Stomach (tissue), 9 donors: ENCODE data around the gene DUT. TPM values are rescaled to one million over a fixed set of nuclear protein-coding genes. Genes with fewer than 3 reads are reported as not detected.

ENCODE experiments used
- DNase-seq, 2 donors: peaks; one replicate each; pipeline versions ENCODE4 v3.0.0 to v3.0.0-alpha.2; 2013 to 2019
- H3K27ac ChIP-seq, 5 donors: fragments of 200-600 bp in 4 of 5; sonication (generic) in 4 of 5; one replicate each; pipeline ENCODE4 v1.5.1; 2013 to 2019; ENCODE audit warnings: mild to moderate bottlenecking in 1 of 5, moderate library complexity in 1 of 5
- H3K27me3 ChIP-seq, 3 donors: fragments of 200-600 bp; sonication (generic); one replicate each; pipeline ENCODE4 v1.5.1; 2017 to 2019; ENCODE audit warnings: mixed run types in 1 of 3
- H3K36me3 ChIP-seq, 4 donors: fragments of 200-600 bp; sonication (generic); 1 replicate in 3 of 4; 2 replicates in 1 of 4; pipeline ENCODE4 v1.5.1; 2016 to 2019
- H3K4me1 ChIP-seq, 4 donors: fragments of 200-600 bp; sonication (generic); one replicate each; pipeline ENCODE4 v1.5.1; 2016 to 2019
- H3K4me3 ChIP-seq, 4 donors: fragments of 200-600 bp; sonication (generic) in 3 of 4; one replicate each; pipeline ENCODE4 v1.5.1; 2016 to 2019; ENCODE audit warnings: mild to moderate bottlenecking in 1 of 4
- H3K9me3 ChIP-seq, 4 donors: fragments of 200-600 bp; sonication (generic); one replicate each; pipeline ENCODE4 v1.5.1; 2016 to 2019
- CTCF ChIP-seq, 7 experiments: fragments of 450-650 bp in 4 of 7; fragments of 200-600 bp in 3 of 7; sonication (generic) in 3 of 7; IDR thresholded peaks; one replicate each; pipeline ENCODE4 v1.5.1; 2016 to 2019; ENCODE audit warnings: antibody characterized with exemption in 7 of 7, control low read depth in 2 of 7, mild to moderate bottlenecking in 1 of 7
- EP300 ChIP-seq: sonication (generic); formaldehyde crosslinking; IDR thresholded peaks from one replicate; pipeline ENCODE4 v1.6.1; 2017; ENCODE audit warnings: antibody characterized with exemption
- POLR2A ChIP-seq, 4 donors: fragments of 450-650 bp; IDR thresholded peaks; one replicate each; pipeline ENCODE4 v1.6.1; 2016; ENCODE audit warnings: antibody characterized with exemption in 4 of 4, control low read depth in 2 of 4, mild to moderate bottlenecking in 1 of 4, moderate library complexity in 1 of 4
- POLR2AphosphoS5 ChIP-seq, 3 donors: sonication (generic); formaldehyde crosslinking; IDR thresholded peaks; one replicate each; pipeline ENCODE4 v1.6.1; 2016; ENCODE audit warnings: antibody characterized with exemption in 3 of 3
- WGBS, 5 donors: extraction: QIAGEN DNeasy Blood & Tissue Kit in 3 of 5; methylation state at CpG; one replicate each; pipeline versions ENCODE4 v1.1.5 to v1.1.7; 2013 to 2018; 5-methylcytosine and 5-hydroxymethylcytosine counted together
- intact Hi-C: fragments of 100-400 bp; cut with DNase I; formaldehyde crosslinking; loops from one replicate; pipeline ENCODE4 v1.15.1; 2023; ENCODE audit warnings: low total_unique reads
- polyA plus RNA-seq, 3 donors: library from polyadenylated mRNA; stranded (reverse); fragments of 200-250 nt; gene quantifications; one replicate each; pipeline ENCODE4 v1.2.3, GENCODE V29; 2013
- total RNA-seq, 5 donors: library from RNA; depleted of rRNA; stranded (reverse); fragments of >200 nt; gene quantifications; one replicate each; pipeline versions ENCODE4 v1.1.0 to v1.2.3, GENCODE V29; 2014 to 2016
- donor health status: healthy with polysubstance abuse.
- donor health status: Bipolar disorder and iron deficiency.
- donor health status: healthy.

The DUT gene
- total and polyA plus RNA-seq, 8 donors: 7.6 to 207 (median 69.6) TPM

GRCh38 chr15:48336940-48337339 is 5.7 kb downstream of the DUT start:
- Histone ChIP-seq H3K27ac (no peak overlapping the region), H3K9me3 (no peaks in the 10 kb centered on the region), H3K4me3 (no peak overlapping the region), H3K36me3 (peaks cover 3 to 80% (median 71%) of the 10 kb centered on the region in 4 donors), H3K27me3 (no peaks in the 10 kb centered on the region), H3K4me1 (peaks cover 6 to 19% (median 10%) of the 10 kb centered on the region in 4 donors)
- TF ChIP-seq POLR2AphosphoS5 (IDR thresholded peaks at IDR 0.05): no peak
- no peak for TF ChIP-seq EP300
- no peak for TF ChIP-seq POLR2A (IDR thresholded peaks at IDR 0.05)
- TF ChIP-seq CTCF (IDR thresholded peaks at IDR 0.05): no peak
- peak in 1 of 2 donors; percentile 36 for DNase-seq
- intact Hi-C loops: no loop called here
- 77 to 93% (median 90%) methylated on average over 2 of the region's 2 CpGs for WGBS, 5 donors

- intact Hi-C loops: no loop called here
- H3K27ac ChIP-seq: no peak overlapping the region
- H3K27me3 ChIP-seq: no peaks in the 10 kb centered on the region
- peaks cover 3 to 85% (median 78%) of the 10 kb centered on the region in 4 donors for H3K36me3 ChIP-seq
- no peak overlapping the region for H3K4me3 ChIP-seq
- H3K9me3 ChIP-seq: no peaks in the 10 kb centered on the region
- peaks cover under 1 to 12% (median 3%) of the 10 kb centered on the region in 4 donors for H3K4me1 ChIP-seq
- 71 to 82% (median 74%) methylated on average over 1 of the region's 1 CpG for WGBS, 5 donors
- TF ChIP-seq CTCF (IDR thresholded peaks at IDR 0.05): no peak
- no peak for TF ChIP-seq POLR2AphosphoS5 (IDR thresholded peaks at IDR 0.05)
- no peak for TF ChIP-seq EP300
- no peak for TF ChIP-seq POLR2A (IDR thresholded peaks at IDR 0.05)
- DNase-seq: no peak
Measured at GRCh38 chr15:48337607-48338006, 6.4 kb downstream of the DUT start.

GRCh38 chr15:48340111-48340510 is 8.9 kb downstream of the DUT start:
- TF ChIP-seq POLR2AphosphoS5 (IDR thresholded peaks at IDR 0.05) (no peak), POLR2A (IDR thresholded peaks at IDR 0.05) (no peak), EP300 (no peak), CTCF (IDR thresholded peaks at IDR 0.05) (no peak)
- intact Hi-C loops: no loop called here
- Histone ChIP-seq H3K4me3 (no peak overlapping the region), H3K9me3 (no peaks in the 10 kb centered on the region), H3K36me3 (peaks cover 0 to 85% (median 79%) of the 10 kb centered on the region in 4 donors), H3K4me1 (no peaks in the 10 kb centered on the region), H3K27me3 (no peaks in the 10 kb centered on the region), H3K27ac (no peak overlapping the region)
- WGBS, 5 donors: 25 to 63% (median 49%) methylated on average over 4 of the region's 4 CpGs
- DNase-seq: no peak

GRCh38 chr15:48343865-48344264 is 12.6 kb downstream of the DUT start:
- TF ChIP-seq POLR2AphosphoS5 (IDR thresholded peaks at IDR 0.05) (no peak), EP300 (no peak), POLR2A (IDR thresholded peaks at IDR 0.05) (no peak), CTCF (IDR thresholded peaks at IDR 0.05) (no peak)
- WGBS, 5 donors: 84 to 96% (median 90%) methylated on average over 6 of the region's 6 CpGs

More at GRCh38 chr15:48343865-48344264, 12.6 kb downstream of the DUT start:
- intact Hi-C loops: no loop called here
- Histone ChIP-seq H3K9me3 (no peaks in the 10 kb centered on the region), H3K4me3 (no peak overlapping the region), H3K4me1 (no peaks in the 10 kb centered on the region), H3K27ac (no peak overlapping the region), H3K27me3 (no peaks in the 10 kb centered on the region), H3K36me3 (peaks cover 0 to 49% (median 44%) of the 10 kb centered on the region in 4 donors)
- DNase-seq: no peak
